ENCODE measurements around the gene WDR33.
"Not testable (repeated sequence)": the region's sequence is repeated elsewhere in the genome, so short reads cannot be mapped to it uniquely, and the experiment has no call there.

WDR33 gene

DNA sequence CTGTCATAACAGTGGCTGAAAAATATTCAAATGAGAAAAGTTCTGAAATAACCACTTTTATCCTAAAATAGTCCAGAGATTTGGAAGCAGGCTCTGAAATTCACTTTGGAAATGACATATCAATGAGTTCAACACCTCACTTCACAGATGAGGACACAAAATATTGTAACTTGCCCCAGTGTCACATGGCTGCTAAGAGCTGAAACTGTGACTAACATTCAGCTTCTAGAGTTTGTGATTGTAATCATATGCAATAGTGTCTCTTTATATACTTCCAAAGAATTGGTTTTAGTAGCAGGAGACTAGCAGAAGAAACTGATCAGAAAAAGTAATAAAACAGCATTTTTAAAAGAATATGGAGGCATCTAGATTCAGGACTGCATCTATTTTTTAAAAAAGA lies 57.6 kb downstream of the WDR33 start:
- ChIA-PET CTCF (no interaction called here), POLR2A (ENCODE audit: low non-redundant PET) (no interaction called here)
- no peak for DNase-seq (ENCODE audit: low spot score)
- H3K27ac ChIP-seq = no peak overlapping the region
- TF ChIP-seq, protein P1, sequence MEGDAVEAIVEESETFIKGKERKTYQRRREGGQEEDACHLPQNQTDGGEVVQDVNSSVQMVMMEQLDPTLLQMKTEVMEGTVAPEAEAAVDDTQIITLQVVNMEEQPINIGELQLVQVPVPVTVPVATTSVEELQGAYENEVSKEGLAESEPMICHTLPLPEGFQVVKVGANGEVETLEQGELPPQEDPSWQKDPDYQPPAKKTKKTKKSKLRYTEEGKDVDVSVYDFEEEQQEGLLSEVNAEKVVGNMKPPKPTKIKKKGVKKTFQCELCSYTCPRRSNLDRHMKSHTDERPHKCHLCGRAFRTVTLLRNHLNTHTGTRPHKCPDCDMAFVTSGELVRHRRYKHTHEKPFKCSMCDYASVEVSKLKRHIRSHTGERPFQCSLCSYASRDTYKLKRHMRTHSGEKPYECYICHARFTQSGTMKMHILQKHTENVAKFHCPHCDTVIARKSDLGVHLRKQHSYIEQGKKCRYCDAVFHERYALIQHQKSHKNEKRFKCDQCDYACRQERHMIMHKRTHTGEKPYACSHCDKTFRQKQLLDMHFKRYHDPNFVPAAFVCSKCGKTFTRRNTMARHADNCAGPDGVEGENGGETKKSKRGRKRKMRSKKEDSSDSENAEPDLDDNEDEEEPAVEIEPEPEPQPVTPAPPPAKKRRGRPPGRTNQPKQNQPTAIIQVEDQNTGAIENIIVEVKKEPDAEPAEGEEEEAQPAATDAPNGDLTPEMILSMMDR (conservative IDR thresholded peaks at IDR 0.05; ENCODE audit: low read depth) = no peak

DNA sequence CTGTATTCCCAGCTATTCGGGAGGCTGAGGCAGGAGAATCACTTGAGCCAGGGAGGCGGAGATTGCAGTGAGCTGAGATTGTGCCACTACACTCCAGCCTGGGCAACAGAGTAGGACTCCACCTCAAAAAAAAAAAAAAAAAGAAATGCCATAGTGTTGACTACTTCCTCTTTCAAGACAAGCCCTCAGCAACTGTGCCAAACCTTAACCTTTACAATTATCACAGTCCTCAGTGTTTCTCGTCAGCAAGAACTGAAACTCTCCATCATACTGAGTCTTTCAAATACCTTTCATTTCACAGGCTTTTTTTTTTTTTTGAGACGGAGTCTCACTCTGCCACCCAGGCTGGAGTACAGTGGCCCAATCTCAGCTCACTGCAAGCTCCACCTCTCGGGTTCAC lies 61.4 kb downstream of the WDR33 start:
- DNase-seq (ENCODE audit: low spot score); POLR2A ChIA-PET (ENCODE audit: low non-redundant PET): not testable (repeated sequence)

DNA sequence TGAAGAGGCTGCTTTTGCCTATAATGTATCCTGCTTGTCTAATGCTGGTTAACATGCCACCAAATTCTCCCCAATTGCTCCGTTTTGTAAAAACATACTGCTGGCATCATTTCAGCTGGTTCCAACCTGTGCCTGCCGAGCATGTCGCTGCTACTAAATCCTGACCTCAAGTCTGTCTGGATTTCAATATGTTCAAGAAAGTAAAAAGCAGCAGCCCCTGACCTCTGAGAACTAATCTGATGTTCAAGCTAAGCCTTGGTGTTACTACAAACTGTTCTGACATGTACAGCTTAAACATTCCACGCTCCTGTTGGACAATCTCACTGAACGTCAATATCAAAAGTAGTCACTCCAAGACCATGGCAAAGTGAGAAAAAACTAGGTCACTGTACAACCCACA lies 63.4 kb downstream of the WDR33 start:
- no peak overlapping the region for H3K27ac ChIP-seq
- no peak for DNase-seq (ENCODE audit: low spot score)
- ChIA-PET CTCF (interaction anchor here (0.6 kb wide), 1 partner anchor 131 kb away, joined by 3 read pairs; no protein-coding TSS in a partner anchor), POLR2A (ENCODE audit: low non-redundant PET) (no interaction called here)
- TF ChIP-seq, protein P1 (conservative IDR thresholded peaks at IDR 0.05; ENCODE audit: low read depth) = no peak

More for the DNA sequence above, 61.4 kb downstream of the WDR33 start:
- peak overlapping the region; percentile 13 for H3K27ac ChIP-seq
- CTCF ChIA-PET = not testable (repeated sequence)

DNA sequence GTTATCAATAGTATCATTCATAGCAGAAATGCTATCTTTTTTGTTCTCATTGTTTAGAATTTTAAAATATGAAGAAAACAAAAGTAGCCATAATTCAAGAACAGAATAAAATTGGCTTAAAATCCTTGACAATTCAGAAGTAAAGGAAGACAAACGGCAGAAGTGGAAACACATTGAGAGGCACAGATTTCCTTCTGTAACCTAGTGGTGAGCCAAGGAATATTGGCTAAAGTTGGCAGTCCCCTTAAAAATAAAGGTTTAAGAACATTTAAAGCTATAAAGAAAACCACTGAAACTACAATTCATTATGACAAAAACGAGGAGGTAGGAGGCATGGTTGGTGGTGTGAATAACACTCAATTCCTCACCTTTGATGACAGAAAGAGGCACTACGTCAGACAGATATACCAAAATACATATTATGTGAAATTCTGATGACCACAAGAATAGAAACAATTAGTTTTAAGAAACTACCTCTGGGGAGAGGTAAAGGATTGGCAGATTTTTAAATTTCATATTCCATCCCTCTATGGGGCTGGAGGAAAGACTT lies 67.4 kb downstream of the WDR33 start:
- no peak overlapping the region for H3K27ac ChIP-seq
- POLR2A ChIA-PET (ENCODE audit: low non-redundant PET) = no interaction called here
- CTCF ChIA-PET = no interaction called here
- TF ChIP-seq, protein P1 (conservative IDR thresholded peaks at IDR 0.05; ENCODE audit: low read depth) = no peak
- no peak for DNase-seq (ENCODE audit: low spot score)

DNA sequence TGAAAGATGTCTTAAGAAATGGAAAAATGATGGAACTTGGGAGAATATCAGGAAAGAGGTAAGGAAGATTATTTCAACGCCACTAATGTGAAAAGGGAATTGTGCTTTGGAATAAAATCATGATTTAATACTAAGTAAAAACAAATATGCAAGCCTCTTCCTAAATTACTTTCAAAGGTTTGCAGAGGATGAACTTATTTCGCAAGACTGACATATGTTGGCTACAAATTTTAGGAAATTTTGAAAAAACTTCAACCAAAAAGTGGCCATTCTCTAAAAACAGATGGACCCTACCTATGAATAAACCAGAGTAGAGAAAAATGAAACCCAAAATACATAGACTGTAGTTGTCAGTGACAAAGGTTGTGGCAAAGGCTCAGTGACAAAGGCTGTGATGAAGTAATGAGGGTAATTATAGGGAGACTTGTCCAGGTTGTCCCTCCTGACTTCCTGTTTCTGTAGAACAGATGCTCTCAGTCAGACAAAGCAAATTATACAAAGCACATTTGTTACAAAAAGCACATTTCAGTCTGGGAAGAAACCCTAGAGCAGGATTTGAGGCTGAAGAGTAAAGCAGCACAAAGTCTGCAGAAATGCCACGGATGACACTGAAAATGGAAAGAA lies 70.2 kb downstream of the WDR33 start:
- CTCF ChIA-PET = no interaction called here

DNA sequence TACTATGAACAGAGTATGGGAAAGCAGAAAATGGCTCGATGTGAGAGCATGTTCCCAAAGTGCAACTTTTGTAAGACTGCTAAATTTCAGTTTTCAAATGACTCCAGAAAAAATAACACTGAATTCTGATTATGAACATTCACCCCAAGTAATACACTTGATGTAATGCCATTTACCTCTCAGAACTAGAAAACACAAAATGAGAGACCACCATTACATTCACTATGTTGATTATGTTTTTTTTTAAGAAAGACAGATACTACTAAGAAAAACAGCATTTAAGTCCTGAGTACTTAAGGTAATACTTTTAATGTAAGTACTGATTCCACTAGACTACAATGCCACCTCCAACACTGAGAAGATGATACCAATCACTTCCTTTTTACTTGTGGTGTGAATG lies 71.2 kb downstream of the WDR33 start:
- ChIA-PET CTCF (no interaction called here), POLR2A (ENCODE audit: low non-redundant PET) (no interaction called here)
- TF ChIP-seq, protein P1 (conservative IDR thresholded peaks at IDR 0.05; ENCODE audit: low read depth) = no peak
- DNase-seq (ENCODE audit: low spot score) = no peak
- H3K27ac ChIP-seq = no peak overlapping the region

More for the DNA sequence above, 70.2 kb downstream of the WDR33 start:
- no peak overlapping the region for H3K27ac ChIP-seq
- TF ChIP-seq, protein P1 (conservative IDR thresholded peaks at IDR 0.05; ENCODE audit: low read depth) = no peak
- no peak for DNase-seq (ENCODE audit: low spot score)
- POLR2A ChIA-PET (ENCODE audit: low non-redundant PET) = no interaction called here

DNA sequence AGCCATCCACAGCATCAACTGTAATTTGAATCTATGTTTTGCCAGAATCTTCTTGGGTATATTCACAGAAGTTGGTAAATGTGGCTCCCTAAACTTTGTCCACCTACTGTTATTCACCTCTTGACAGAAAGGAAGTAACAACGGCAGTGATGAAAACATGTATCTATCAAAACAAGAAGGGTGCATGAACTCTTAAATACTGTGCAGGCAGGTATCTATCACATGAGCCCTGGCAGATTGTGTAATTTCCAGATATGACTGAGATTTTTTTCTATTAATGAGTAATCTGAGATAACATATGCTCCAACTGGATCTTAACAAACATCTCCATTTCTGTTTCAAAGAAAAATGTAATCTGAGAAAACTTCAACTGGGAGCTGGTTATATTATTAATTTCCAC lies 73.1 kb downstream of the WDR33 start:
- ChIA-PET CTCF (no interaction called here), POLR2A (ENCODE audit: low non-redundant PET) (no interaction called here)
- TF ChIP-seq, protein P1 (conservative IDR thresholded peaks at IDR 0.05; ENCODE audit: low read depth) = no peak
- no peak overlapping the region for H3K27ac ChIP-seq
- no peak for DNase-seq (ENCODE audit: low spot score)

All from RWPE1 (cell line).